ENCODE data around the gene PCK2.
"Not testable (repeated sequence)": the region's sequence is repeated elsewhere in the genome, so short reads cannot be mapped to it uniquely, and the experiment has no call there.

Gene PCK2

GRCh38 chr14:24093901-24094840 lies at the start of gene PCK2:
Gene PCK2, plus strand, starts transcription at chr14:24094311. Its CDS starts 95 bp downstream, at chr14:24094406.
- Histone ChIP-seq H3K27ac (peak within 1 kb of the TSS; percentile 81 to 100 (median 94)), H3K4me3 (peak within 1 kb of the TSS; percentile 62 to 94 (median 76))

GRCh38 chr14:24049002-24049401 lies 45.1 kb upstream of the PCK2 start:
- H3K27ac ChIP-seq, H3K4me3 ChIP-seq: not testable (repeated sequence)

GRCh38 chr14:24050753-24051152 lies 43.4 kb upstream of the PCK2 start:
- peak overlapping the region in 4 of 21 experiments; percentile 82 to 87 (median 84) for H3K27ac ChIP-seq
- H3K4me3 ChIP-seq = not testable (repeated sequence)

- H3K27ac ChIP-seq = peak overlapping the region in 20 of 21 experiments; percentile 22 to 88 (median 82)
- H3K4me3 ChIP-seq = peak overlapping the region; percentile 35 to 74 (median 65)
These were observed 42.8 kb upstream of the PCK2 start for GRCh38 chr14:24051176-24051788.

GRCh38 chr14:24051789-24052655 lies 42.1 kb upstream of the PCK2 start, which contains the start of gene CARMIL3:
Gene CARMIL3, plus strand, starts transcription at chr14:24052009. Its CDS starts 145 bp downstream, at chr14:24052154.
- peak within 1 kb of the TSS in 20 of 21 experiments; percentile 22 to 88 (median 82) for H3K27ac ChIP-seq
- H3K4me3 ChIP-seq = peak within 1 kb of the TSS; percentile 35 to 74 (median 65)

GRCh38 chr14:24052656-24053547 lies 41.2 kb upstream of the PCK2 start:
- peak overlapping the region; percentile 35 to 74 (median 65) for H3K4me3 ChIP-seq
- peak overlapping the region in 2 of 21 experiments; percentile 72 to 87 for H3K27ac ChIP-seq

GRCh38 chr14:24053548-24054323 lies 40.4 kb upstream of the PCK2 start:
- Histone ChIP-seq H3K27ac (no peak overlapping the region), H3K4me3 (no peak overlapping the region)

- no peak overlapping the region for H3K4me3 ChIP-seq
- no peak overlapping the region for H3K27ac ChIP-seq
These were observed 39.8 kb upstream of the PCK2 start for GRCh38 chr14:24054324-24054641.

- Histone ChIP-seq H3K4me3 (no peak overlapping the region), H3K27ac (no peak overlapping the region)
These were observed 39.5 kb upstream of the PCK2 start for GRCh38 chr14:24054646-24055045.

- Histone ChIP-seq H3K27ac (no peak overlapping the region), H3K4me3 (no peak overlapping the region)
These were observed 37.9 kb upstream of the PCK2 start for GRCh38 chr14:24055971-24056799.

- H3K27ac ChIP-seq = no peak overlapping the region
- H3K4me3 ChIP-seq = no peak overlapping the region
These were observed 37.3 kb upstream of the PCK2 start for GRCh38 chr14:24056800-24057184.

GRCh38 chr14:24057271-24057670 lies 36.8 kb upstream of the PCK2 start:
- Histone ChIP-seq H3K27ac (no peak overlapping the region), H3K4me3 (no peak overlapping the region)

GRCh38 chr14:24057867-24058259 lies 36.2 kb upstream of the PCK2 start:
- H3K4me3 ChIP-seq = no peak overlapping the region
- H3K27ac ChIP-seq = no peak overlapping the region

- no peak overlapping the region for H3K4me3 ChIP-seq
- H3K27ac ChIP-seq = no peak overlapping the region
These were observed 35.7 kb upstream of the PCK2 start for GRCh38 chr14:24058260-24058950.

- Histone ChIP-seq H3K4me3 (no peak overlapping the region), H3K27ac (no peak overlapping the region)
These were observed 35.1 kb upstream of the PCK2 start for GRCh38 chr14:24058951-24059475.

GRCh38 chr14:24059841-24060388 lies 34.2 kb upstream of the PCK2 start:
- H3K4me3 ChIP-seq = no peak overlapping the region
- H3K27ac ChIP-seq = no peak overlapping the region
